GM12878 (cell line): ENCODE data around the gene IL3. TPM values are rescaled to one million over a fixed set of nuclear protein-coding genes. Genes with fewer than 3 reads are reported as not detected.

Experiments
- ATAC-seq: fragments of 200-7000 bp; cut with Tn5 transposase; 3 replicates; pipeline ENCODE4 v1.9.1; 2020; ENCODE audit warnings: mild to moderate bottlenecking, moderate library complexity
- BruUV-seq: library from RNA; stranded (reverse); fragments of 400-500 nt; replicated peaks from 2 replicates; lab custom pipeline; 2021; lab: Mats Ljungman, UMichigan
- CTCF ChIA-PET: fragments of 300-600 bp; sonication (Branson Sonifier 250); formaldehyde crosslinking; extraction: SDS; loops from one replicate; lab custom pipeline; 2021; ENCODE audit warnings: inconsistent platforms; lab: Yijun Ruan, JAX
- POLR2A ChIA-PET: fragments of 350-600 bp; formaldehyde crosslinking; extraction: SDS; loops from one replicate; lab custom pipeline; 2021; ENCODE audit warnings: inconsistent platforms; lab: Charles Lee
- RAD21 ChIA-PET: fragments of 300-600 bp; sonication (Branson Sonifier 250); formaldehyde crosslinking; loops from one replicate; lab custom pipeline; 2023; ENCODE audit warnings: antibody characterized with exemption; ENCODE audit not compliant: unreplicated experiment; lab: Charles Lee
- SMC1A ChIA-PET: fragments of 300-600 bp; sonication (Branson Sonifier 250); formaldehyde crosslinking; loops from one replicate; lab custom pipeline; 2023; ENCODE audit not compliant: unreplicated experiment, uncharacterized antibody; lab: Charles Lee
- DNase-seq: peaks from one replicate; pipeline ENCODE4 v3.0.0-alpha.2; 2011; ENCODE audit warnings: low read depth, low spot score
- FAIRE-seq: peaks from 3 replicates; lab custom pipeline; 2011; peaks lifted over from hg19 to GRCh38; lab: Jason Lieb, UNC
- H2AFZ ChIP-seq: 2 replicates; pipeline ENCODE4 v1.6.0; 2011; ENCODE audit warnings: low read depth, low read length, control low read depth; ENCODE audit not compliant: control insufficient read depth
- H3K27ac ChIP-seq: 2 replicates; pipeline ENCODE4 v1.5.1; 2011; ENCODE audit warnings: control low read depth; ENCODE audit not compliant: control insufficient read depth, insufficient read depth
- H3K27me3 ChIP-seq, 2 experiments: replicated peaks in 1 of 2; 2 replicates each; pipeline versions ENCODE4 v1.6.0 to v1.6.1; 2011; ENCODE audit warnings: low read length in 1 of 2; ENCODE audit not compliant: control insufficient read depth in 2 of 2, insufficient read depth in 2 of 2
- H3K36me3 ChIP-seq, 2 experiments: 2 replicates each; pipeline ENCODE4 v1.5.1; 2011; ENCODE audit warnings: low read length in 1 of 2; ENCODE audit not compliant: control insufficient read depth in 2 of 2, insufficient read depth in 2 of 2
- H3K4me1 ChIP-seq: 2 replicates; pipeline ENCODE4 v1.6.1; 2011; ENCODE audit warnings: mild to moderate bottlenecking, low read length, moderate library complexity, mixed read lengths; ENCODE audit not compliant: control insufficient read depth, insufficient read depth
- H3K4me2 ChIP-seq: 2 replicates; pipeline ENCODE4 v1.6.0; 2011; ENCODE audit warnings: control low read depth; ENCODE audit not compliant: control insufficient read depth, insufficient read depth
- H3K4me3 ChIP-seq: fragments of 200-600 bp; sonication (generic); 2 replicates; pipeline ENCODE4 v1.5.1; 2016
- H3K79me2 ChIP-seq: 2 replicates; pipeline ENCODE4 v1.6.0; 2011; ENCODE audit warnings: low read length; ENCODE audit not compliant: control insufficient read depth, insufficient read depth
- H3K9ac ChIP-seq: 2 replicates; pipeline ENCODE4 v1.8.0; 2011; ENCODE audit warnings: low read length, control low read depth, mixed read lengths; ENCODE audit not compliant: control insufficient read depth, insufficient read depth
- H3K9me3 ChIP-seq: replicated peaks from 3 replicates; pipeline ENCODE4 v1.5.1; 2011; ENCODE audit warnings: mild to moderate bottlenecking, low read length; ENCODE audit not compliant: control insufficient read depth, insufficient read depth
- H4K20me1 ChIP-seq: 2 replicates; pipeline ENCODE4 v1.6.0; 2011; ENCODE audit not compliant: control insufficient read depth, insufficient read depth
- SUZ12 ChIP-seq: fragments of 200-600 bp; sonication (generic); IDR thresholded peaks from one replicate; pipeline ENCODE4 v1.6.1; 2018; ENCODE audit warnings: antibody characterized with exemption, mild to moderate bottlenecking; ENCODE audit not compliant: unreplicated experiment
- ZBTB11 ChIP-seq: fragments of 450-650 bp; formaldehyde crosslinking; IDR thresholded peaks from 2 replicates; pipeline ENCODE4 v1.5.0; 2022; ENCODE audit warnings: mild to moderate bottlenecking, missing genetic modification characterization
- WGBS: methylation state at CpG from one replicate; pipeline ENCODE4 v1.1.6; 2016; ENCODE audit warnings: low lambda C conversion rate; ENCODE audit not compliant: insufficient replicate concordance, insufficient coverage; ENCODE audit errors: missing lambda C conversion rate; 5-methylcytosine and 5-hydroxymethylcytosine counted together
- in situ Hi-C: fragments of 300-500 bp; cut with MboI; formaldehyde crosslinking; loops from 9 replicates; pipeline ENCODE4 v1.14.3; 2018; ENCODE audit warnings: mixed read lengths
- intact Hi-C: fragments of 100-400 bp; cut with micrococcal nuclease; formaldehyde crosslinking; loops from one replicate; pipeline ENCODE4 v1.14.2; 2022; ENCODE audit not compliant: unreplicated experiment
- polyA plus RNA-seq, 11 experiments: library from polyadenylated mRNA; depleted of rRNA in 4 of 11; unstranded in 6 of 11; stranded (reverse) in 5 of 11; fragments of >200 nt; fragmentation: Nextera tagmentation in 4 of 11; fragmentation: Illumina TruSeq in 1 of 11; extraction: Ambion mirVana in 4 of 11; extraction: Trizol in 1 of 11; gene quantifications; 1 replicate in 1 of 11; 2 replicates in 10 of 11; pipeline versions ENCODE4 v1.2.1 to v1.2.3, GENCODE V29; 2011 to 2016; ENCODE audit warnings: inconsistent platforms in 2 of 11, missing spikeins in 2 of 11, low read depth in 1 of 11
- total RNA-seq, 4 experiments: library from RNA; depleted of rRNA in 3 of 4; stranded (reverse); fragments of >200 nt in 3 of 4; fragmentation: Illumina TruSeq in 1 of 4; extraction: Trizol in 1 of 4; gene quantifications; 2 replicates each; pipeline versions ENCODE4 v1.2.1 to v1.2.3, GENCODE V29; 2013 to 2021

Gene IL3
- total and polyA plus RNA-seq, 10 of the 15 experiments (the other 5 are each of a cell fraction or from before 2014, with no cell fraction given), result not detected

DNA sequence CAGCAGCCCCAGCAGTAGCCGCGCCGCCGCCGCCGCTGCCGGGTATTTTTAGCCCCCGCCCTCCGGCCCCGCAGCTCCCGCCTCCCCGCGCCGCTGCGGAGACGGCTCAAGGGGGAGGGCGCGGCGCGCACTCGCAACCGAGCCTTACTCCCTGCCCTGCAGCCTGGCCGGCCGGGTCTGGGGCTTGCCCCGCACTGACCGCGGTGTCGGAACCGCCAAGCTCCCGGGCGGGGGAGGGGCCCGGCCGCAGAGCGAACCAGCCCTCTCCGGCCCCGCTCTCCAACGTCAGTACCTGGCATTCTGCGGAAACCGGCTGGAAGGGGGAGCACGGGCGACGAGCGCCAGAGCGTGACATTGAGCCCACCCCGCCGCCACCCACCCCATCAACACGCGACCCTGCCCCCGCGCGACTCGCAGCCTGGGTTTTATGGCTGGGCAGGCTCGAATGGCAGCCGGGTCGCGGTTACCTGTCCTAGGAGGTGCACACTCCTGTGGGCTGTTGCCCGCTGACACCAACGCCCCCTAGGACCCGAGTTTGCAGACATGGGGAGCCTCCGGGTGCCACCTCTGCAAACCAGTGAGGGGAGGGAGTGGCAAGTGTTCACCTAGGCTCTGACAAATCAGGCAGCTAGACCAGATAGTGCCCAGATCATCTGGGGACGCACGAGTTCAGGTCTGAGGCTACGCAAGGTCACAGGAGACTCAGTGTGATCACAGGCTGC lies 48.7 kb upstream of the IL3 start, which contains the start of gene ACSL6:
Gene ACSL6, minus strand, starts transcription at position 37 of the 722 bp plus-strand sequence. CDS start 105 bp downstream, outside the sequence.
- peaks cover 17 to 25% of the 10 kb centered on the region in 2 experiments for H3K27me3 ChIP-seq
- H3K9me3 ChIP-seq, result no peaks in the 10 kb centered on the region
- no peaks in the 10 kb centered on the region for H3K36me3 ChIP-seq
- no peak within 1 kb of the TSS for H3K9ac ChIP-seq
- no peaks in the 10 kb centered on the region for H4K20me1 ChIP-seq
- FAIRE-seq (no peak), DNase-seq (no peak), ATAC-seq (0 out of 3 replicates have a peak, but pooled peaks have one; percentile 8)
- intact Hi-C loops (no loop called here), in situ Hi-C loops (no loop called here)
- H3K4me1 ChIP-seq, result no peaks in the 10 kb centered on the region; the same call in 1 of the 2 replicates
- BruUV-seq, result no TSS peak
- TF ChIP-seq SUZ12, result peak; percentile 18
- no peak for TF ChIP-seq ZBTB11 (CRISPR knock-in tag)
- 21% methylated on average over 23 of the region's 63 CpGs for WGBS
- H2AFZ ChIP-seq, result no peak within 1 kb of the TSS
- POLR2A ChIA-PET, result no interaction called here
- RAD21 ChIA-PET, result no interaction called here
- CTCF ChIA-PET, result interaction anchor here (2.3 kb wide), 1 partner anchor 422 kb away, joined by 6 read pairs; no protein-coding TSS in a partner anchor
- H3K79me2 ChIP-seq, result no peaks in the 10 kb centered on the region
- peak within 1 kb of the TSS; percentile 46 for H3K4me2 ChIP-seq
- no peak within 1 kb of the TSS for H3K4me3 ChIP-seq
- H3K27ac ChIP-seq, result no peak within 1 kb of the TSS
- SMC1A ChIA-PET, result no interaction called here
